Endothelial cell of umbilical vein (primary cell): ENCODE measurements around the gene RIMBP3C. TPM values are rescaled to one million over a fixed set of nuclear protein-coding genes. Genes with fewer than 3 reads are reported as not detected.
"Not testable (repeated sequence)": the region's sequence is repeated elsewhere in the genome, so short reads cannot be mapped to it uniquely, and the experiment has no call there.

Experiments
- BruUV-seq: library from RNA; stranded (reverse); fragments of 400-500 nt; replicated peaks from 2 replicates; lab custom pipeline; 2021; lab: Mats Ljungman, UMichigan
- CTCF ChIA-PET: fragments of 300-600, 350-600 bp; sonication (Branson Sonifier 250); formaldehyde crosslinking; loops from one replicate; lab custom pipeline; 2021; ENCODE audit warnings: antibody characterized with exemption, inconsistent platforms; lab: Charles Lee
- POLR2A ChIA-PET: fragments of 300-600, 350-600 bp; sonication (Branson Sonifier 250); formaldehyde crosslinking; loops from one replicate; lab custom pipeline; 2021; ENCODE audit warnings: antibody characterized with exemption, inconsistent platforms; lab: Charles Lee
- DNase-seq: peaks from one replicate; pipeline ENCODE4 v3.0.0-alpha.2; 2011; ENCODE audit warnings: low read depth, low spot score
- FAIRE-seq: peaks from 2 replicates; lab custom pipeline; 2011; peaks lifted over from hg19 to GRCh38; lab: Jason Lieb, UNC
- H2AFZ ChIP-seq: 2 replicates; pipeline ENCODE4 v1.6.0; 2012; ENCODE audit warnings: low read depth, low read length, control low read depth, inconsistent platforms
- H3K27ac ChIP-seq: 2 replicates; pipeline ENCODE4 v1.5.1; 2011; ENCODE audit warnings: low read depth, mild to moderate bottlenecking, control low read depth, low read length, moderate library complexity; ENCODE audit not compliant: insufficient read depth
- H3K27me3 ChIP-seq, 2 experiments: 2 replicates each; pipeline versions ENCODE4 v1.6.0 to v1.6.1; 2011; ENCODE audit warnings: low read length in 2 of 2, mixed read lengths in 1 of 2; ENCODE audit not compliant: control insufficient read depth in 2 of 2, insufficient read depth in 2 of 2
- H3K36me3 ChIP-seq, 2 experiments: 2 replicates in 1 of 2; 3 replicates in 1 of 2; pipeline ENCODE4 v1.5.1; 2011; ENCODE audit warnings: low read length in 2 of 2, mild to moderate bottlenecking in 1 of 2, moderate library complexity in 1 of 2; ENCODE audit not compliant: control insufficient read depth in 2 of 2, insufficient read depth in 2 of 2; ENCODE audit errors: extremely low read depth in 1 of 2
- H3K4me1 ChIP-seq: 3 replicates; pipeline ENCODE4 v1.5.1; 2011; ENCODE audit warnings: mild to moderate bottlenecking, low read length; ENCODE audit not compliant: control insufficient read depth, insufficient read depth; ENCODE audit errors: extremely low read depth
- H3K4me2 ChIP-seq: 2 replicates; pipeline ENCODE4 v1.6.1; 2011; ENCODE audit warnings: low read length, control low read depth, mixed read lengths; ENCODE audit not compliant: insufficient read depth
- H3K4me3 ChIP-seq, 3 experiments: fragments of 200-600 bp in 1 of 3; sonication (generic), shearing (Covaris generic) in 1 of 3; replicated peaks in 1 of 3; 2 replicates each; pipeline ENCODE4 v1.5.1; 2011 to 2016; ENCODE audit warnings: control low read depth in 3 of 3, low read length in 3 of 3, mild to moderate bottlenecking in 2 of 3, inconsistent platforms in 1 of 3, low read depth in 1 of 3, moderate library complexity in 1 of 3; ENCODE audit not compliant: insufficient read depth in 1 of 3
- H3K79me2 ChIP-seq: 2 replicates; pipeline ENCODE4 v1.6.0; 2012; ENCODE audit warnings: low read length, inconsistent platforms; ENCODE audit not compliant: control insufficient read depth, insufficient read depth
- H3K9ac ChIP-seq: replicated peaks from 2 replicates; pipeline ENCODE3; 2011; ENCODE audit warnings: low read length, control low read depth; ENCODE audit not compliant: insufficient read depth; ENCODE audit errors: extremely low read depth
- H3K9me1 ChIP-seq: replicated peaks from 3 replicates; pipeline ENCODE4 v1.6.0; 2011; ENCODE audit warnings: mild to moderate bottlenecking, low read length; ENCODE audit not compliant: control insufficient read depth, insufficient read depth; ENCODE audit errors: extremely low read depth
- H3K9me3 ChIP-seq: replicated peaks from 2 replicates; pipeline ENCODE4 v1.5.1; 2012; ENCODE audit warnings: low read length, inconsistent platforms; ENCODE audit not compliant: control insufficient read depth, insufficient read depth
- H4K20me1 ChIP-seq: replicated peaks from 2 replicates; pipeline ENCODE3; 2011; ENCODE audit warnings: mild to moderate bottlenecking, low read length; ENCODE audit not compliant: control insufficient read depth, insufficient read depth; ENCODE audit errors: extremely low read depth
- dilution Hi-C: fragments of 300-500 bp; cut with MboI; formaldehyde crosslinking; loops from one replicate; pipeline ENCODE4 v1.15.0; 2019; ENCODE audit warnings: low sequenced_read_pairs; ENCODE audit not compliant: extremely low pct_ligation_motif_present
- intact Hi-C: fragments of 100-400 bp; cut with micrococcal nuclease; formaldehyde crosslinking; loops from one replicate; pipeline ENCODE4 v1.10.0; 2022
- polyA plus RNA-seq, 4 experiments: library from polyadenylated mRNA; depleted of rRNA in 3 of 4; stranded (reverse) in 3 of 4; unstranded in 1 of 4; fragments of >200 nt; gene quantifications; 2 replicates each; pipeline versions ENCODE4 v1.2.1 to v1.2.3, GENCODE V29; 2011 to 2012; ENCODE audit warnings: missing spikeins in 1 of 4
- total RNA-seq: library from RNA; stranded (reverse); gene quantifications from 2 replicates; pipeline ENCODE4 v1.2.3, GENCODE V29; 2021

Gene RIMBP3C
- total and polyA plus RNA-seq, 2 donors (not counting 3 experiments of a cell fraction or from before 2014, with no cell fraction given), result 0.04 to 0.09 TPM

GRCh38 chr22:21512022-21512421 lies 39.2 kb downstream of the RIMBP3C start:
- CTCF ChIA-PET, FAIRE-seq, intact Hi-C loops, DNase-seq, POLR2A ChIA-PET, H3K9ac ChIP-seq, H3K9me1 ChIP-seq, dilution Hi-C loops, H3K4me3 ChIP-seq, H4K20me1 ChIP-seq, H3K4me2 ChIP-seq, H3K9me3 ChIP-seq, H3K27me3 ChIP-seq, H3K27ac ChIP-seq, H3K36me3 ChIP-seq, BruUV-seq, H2AFZ ChIP-seq, H3K4me1 ChIP-seq, H3K79me2 ChIP-seq: not testable (repeated sequence)

GRCh38 chr22:21510397-21510796 lies 40.9 kb downstream of the RIMBP3C start:
- H3K4me3 ChIP-seq, dilution Hi-C loops, POLR2A ChIA-PET, H3K4me1 ChIP-seq, H3K27me3 ChIP-seq, FAIRE-seq, H3K9me1 ChIP-seq, CTCF ChIA-PET, H3K4me2 ChIP-seq, H4K20me1 ChIP-seq, H3K36me3 ChIP-seq, H3K79me2 ChIP-seq, DNase-seq, H3K9ac ChIP-seq, BruUV-seq, H3K27ac ChIP-seq, H3K9me3 ChIP-seq, H2AFZ ChIP-seq, intact Hi-C loops: not testable (repeated sequence)

GRCh38 chr22:21499623-21500506 lies 51.4 kb downstream of the RIMBP3C start:
- H3K36me3 ChIP-seq, H3K79me2 ChIP-seq, DNase-seq, H3K9me3 ChIP-seq, H3K4me3 ChIP-seq, H3K4me1 ChIP-seq, H3K27me3 ChIP-seq, H4K20me1 ChIP-seq, H3K9ac ChIP-seq, POLR2A ChIA-PET, H3K9me1 ChIP-seq, H2AFZ ChIP-seq, dilution Hi-C loops, FAIRE-seq, H3K27ac ChIP-seq, BruUV-seq, intact Hi-C loops, CTCF ChIA-PET, H3K4me2 ChIP-seq: not testable (repeated sequence)

- CTCF ChIA-PET, POLR2A ChIA-PET, H3K79me2 ChIP-seq, H3K36me3 ChIP-seq, H3K9me1 ChIP-seq, H4K20me1 ChIP-seq, H3K9me3 ChIP-seq, H3K4me3 ChIP-seq, FAIRE-seq, dilution Hi-C loops, intact Hi-C loops, H3K9ac ChIP-seq, H2AFZ ChIP-seq, DNase-seq, H3K4me1 ChIP-seq, H3K27ac ChIP-seq, H3K27me3 ChIP-seq, BruUV-seq, H3K4me2 ChIP-seq: not testable (repeated sequence)
These were observed 52.8 kb downstream of the RIMBP3C start for GRCh38 chr22:21498489-21498888.
